CD4-positive, alpha-beta T cell treated with Interleukin-1 beta for 1 hour (primary cell): ENCODE results near the gene VPS13C.
"Not testable (repeated sequence)": the region's sequence is repeated elsewhere in the genome, so short reads cannot be mapped to it uniquely, and the experiment has no call there.

Source experiments
- DNase-seq, 2 donors: peaks; one replicate each; pipeline ENCODE4 v3.0.0-alpha.2; 2020 to 2022

Gene VPS13C

DNA sequence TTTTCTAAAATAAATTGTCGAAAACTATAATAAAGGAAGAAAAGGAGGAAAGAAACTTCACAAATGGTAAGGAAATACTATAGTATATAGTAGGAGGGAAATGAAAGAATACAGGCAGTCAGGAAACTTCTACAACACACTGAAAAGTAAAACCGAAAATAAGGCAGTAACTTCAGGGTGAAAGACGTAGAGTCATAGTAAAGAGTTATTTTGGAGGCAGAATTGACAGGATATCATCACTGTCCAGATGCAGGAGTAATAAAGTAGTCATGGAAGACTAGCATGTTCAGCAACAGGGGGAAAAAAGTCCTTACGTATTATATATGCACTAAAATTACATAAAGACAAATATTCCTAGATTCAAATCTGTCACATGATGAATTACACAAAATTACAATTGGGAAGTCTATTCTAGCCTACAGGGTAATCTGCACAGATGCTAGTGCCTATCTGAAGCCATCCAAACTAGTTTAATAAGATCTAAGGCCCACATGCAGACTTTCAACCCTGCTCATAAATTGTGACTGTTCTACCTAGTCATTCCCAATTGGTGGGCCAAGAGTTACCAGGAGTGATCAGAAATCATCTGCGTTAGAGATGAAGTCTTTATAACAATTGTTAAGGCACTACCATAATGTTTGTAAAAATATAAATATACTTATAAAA is 14.0 kb downstream of the VPS13C start:
- no peak for DNase-seq

DNA sequence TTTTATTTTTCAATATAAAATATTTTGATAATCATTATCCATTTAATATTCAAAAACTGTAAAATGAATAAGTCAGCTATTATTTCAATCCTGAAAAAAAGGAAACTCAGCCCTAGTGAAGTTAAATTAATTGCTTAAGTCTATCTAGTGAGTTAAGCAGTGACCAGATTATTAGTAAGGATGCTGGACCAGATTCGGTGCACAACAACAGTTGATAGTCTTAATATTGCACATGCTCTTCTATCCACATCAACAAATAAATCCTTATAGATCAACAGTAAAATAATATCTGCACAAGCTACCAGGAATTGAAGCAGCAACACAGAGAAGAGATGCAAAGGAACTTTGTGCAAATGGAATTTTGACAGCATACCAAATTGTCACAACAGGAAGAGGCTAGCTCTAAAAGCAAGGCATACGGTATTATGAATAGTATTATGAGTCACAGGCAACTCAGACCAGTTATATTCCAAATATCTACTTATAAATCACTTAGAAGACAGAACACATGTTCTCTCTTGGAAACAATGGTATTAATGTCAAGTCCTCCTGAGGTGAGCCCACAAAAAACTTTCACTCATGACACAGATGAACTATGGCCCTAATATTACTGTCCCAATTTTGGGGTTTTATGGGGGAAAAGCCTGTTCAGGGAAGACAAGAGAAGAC is 24.9 kb downstream of the VPS13C start:
- DNase-seq = no peak

DNA sequence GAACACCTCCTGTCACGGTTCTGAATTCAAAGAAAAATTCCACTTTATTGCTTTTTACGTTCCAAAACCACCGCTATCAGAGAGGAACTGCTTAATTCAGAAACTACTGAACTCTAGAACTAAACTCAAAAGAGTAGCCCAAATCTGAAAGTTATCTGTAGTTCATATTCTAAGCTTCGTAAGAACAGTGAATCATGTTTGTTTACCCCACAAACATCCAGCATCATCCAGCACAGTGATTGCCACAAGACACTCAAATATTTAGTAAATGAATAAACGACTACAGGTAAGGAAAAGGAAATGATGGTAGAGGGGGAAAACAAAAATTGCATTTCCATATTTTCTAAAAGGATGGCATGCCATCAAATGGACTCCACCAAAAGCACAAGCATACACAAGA is 32.3 kb downstream of the VPS13C start:
- DNase-seq = no peak

GRCh38 chr15:62027263-62027565 is 33.0 kb downstream of the VPS13C start:
- DNase-seq = no peak

DNA sequence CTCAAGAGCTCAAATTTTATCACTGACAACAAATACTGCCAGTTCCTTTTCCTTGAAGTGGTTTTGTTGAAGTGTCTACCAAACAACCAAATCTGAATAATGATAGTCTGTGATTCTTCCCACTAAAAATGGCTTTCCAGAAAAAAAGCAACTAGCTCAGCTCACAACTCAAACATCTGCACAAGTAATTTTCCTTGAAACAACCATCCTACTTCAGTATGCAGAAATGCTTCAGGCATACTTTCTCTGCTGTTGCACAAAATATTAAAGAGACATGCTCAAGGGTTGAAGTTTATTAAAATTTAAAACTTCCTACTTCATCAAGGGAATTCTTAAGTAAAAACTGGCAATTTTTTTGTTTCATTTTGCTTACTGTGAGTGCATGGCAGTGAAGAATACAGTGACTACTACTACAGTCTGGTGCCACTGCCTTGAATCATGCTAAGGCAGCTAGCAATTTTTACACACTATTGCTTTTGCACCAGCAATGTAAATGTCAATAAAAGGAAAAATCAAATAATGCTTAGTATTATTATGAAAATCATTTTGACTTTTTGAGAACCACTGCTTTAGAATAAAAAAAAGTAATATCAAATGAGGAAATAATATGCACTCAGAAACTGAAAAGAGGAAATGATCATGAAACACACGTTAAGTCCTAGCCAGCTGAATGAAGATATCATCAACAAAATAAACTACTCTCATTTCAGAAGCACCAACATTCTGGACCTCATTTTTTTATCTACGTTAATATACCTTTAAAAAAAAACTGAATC is 33.6 kb downstream of the VPS13C start:
- no peak for DNase-seq

DNA sequence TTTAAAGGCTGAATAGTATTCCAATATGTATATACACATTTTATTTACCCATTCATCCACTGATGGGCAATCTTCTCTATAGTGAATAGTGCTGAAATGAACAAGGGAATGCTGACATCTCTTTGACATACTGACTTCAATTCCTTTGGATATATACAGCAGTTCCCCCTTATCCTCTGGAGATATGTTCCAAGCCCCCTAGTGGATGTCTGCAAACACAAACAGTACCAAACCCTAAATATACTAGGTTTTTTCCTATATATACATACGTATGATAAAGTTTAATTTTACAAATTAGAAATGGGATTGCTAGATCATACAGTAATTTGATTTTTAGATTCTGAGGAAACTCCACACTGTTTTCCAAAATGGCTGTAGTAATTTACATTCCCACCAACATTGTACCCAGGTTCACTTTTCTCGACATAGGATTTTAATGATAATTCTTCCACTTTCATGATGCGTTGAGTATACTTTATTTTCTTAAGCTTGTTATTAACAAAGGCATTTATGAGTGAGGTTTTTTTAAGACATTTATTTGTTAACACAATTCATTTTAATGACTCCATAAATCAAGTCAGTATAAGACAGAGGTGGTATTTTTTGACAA is 38.2 kb downstream of the VPS13C start:
- no peak for DNase-seq

GRCh38 chr15:62020576-62021160 is 39.6 kb downstream of the VPS13C start:
- no peak for DNase-seq

- not testable (repeated sequence) for DNase-seq
These were observed 54.9 kb downstream of the VPS13C start for GRCh38 chr15:62005354-62005753.

DNA sequence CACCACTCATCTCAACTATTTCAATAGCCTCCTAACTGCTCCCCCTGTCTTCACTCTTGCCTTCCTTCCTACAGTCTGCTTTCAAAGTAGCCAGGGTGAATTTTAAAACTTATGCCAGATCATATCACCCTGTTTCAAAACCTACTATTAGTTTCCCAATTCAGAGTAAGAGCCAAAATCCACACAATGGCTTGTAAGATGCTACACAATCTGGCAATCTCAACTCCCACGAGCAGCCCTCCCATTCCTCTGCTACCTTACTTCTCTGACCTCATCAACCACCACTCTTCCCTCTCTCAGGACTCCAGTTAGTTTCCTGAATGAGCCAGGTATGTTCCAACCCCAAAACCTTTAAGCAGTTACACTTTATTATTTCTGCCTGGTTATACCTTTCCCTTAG is 62.5 kb downstream of the VPS13C start:
- DNase-seq = no peak

DNA sequence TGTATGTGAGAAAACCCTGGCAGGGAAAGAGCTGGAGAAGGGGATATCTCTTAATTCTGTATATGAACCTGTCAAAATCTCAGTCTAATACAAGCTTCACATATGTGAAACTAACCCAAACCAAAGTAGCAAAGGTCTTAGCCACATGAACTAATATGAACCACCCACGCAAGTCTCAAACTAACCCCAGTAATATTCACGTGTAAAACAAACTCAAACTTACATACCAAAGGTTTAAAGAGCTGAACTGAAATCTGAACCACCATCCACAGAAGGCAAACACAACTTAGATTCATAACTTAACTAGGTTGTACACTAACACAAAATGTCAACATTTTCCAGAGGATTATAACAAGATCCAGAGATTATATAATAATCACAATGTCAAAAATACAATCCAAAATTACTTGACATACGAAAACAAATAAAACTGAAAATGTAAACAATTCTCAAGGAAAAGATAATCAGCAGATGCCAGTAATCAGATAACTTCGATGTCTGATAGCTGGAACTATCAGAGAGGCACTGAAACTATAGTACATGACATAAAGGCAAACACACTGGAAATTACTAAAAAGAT is 64.1 kb downstream of the VPS13C start:
- DNase-seq = no peak

DNA sequence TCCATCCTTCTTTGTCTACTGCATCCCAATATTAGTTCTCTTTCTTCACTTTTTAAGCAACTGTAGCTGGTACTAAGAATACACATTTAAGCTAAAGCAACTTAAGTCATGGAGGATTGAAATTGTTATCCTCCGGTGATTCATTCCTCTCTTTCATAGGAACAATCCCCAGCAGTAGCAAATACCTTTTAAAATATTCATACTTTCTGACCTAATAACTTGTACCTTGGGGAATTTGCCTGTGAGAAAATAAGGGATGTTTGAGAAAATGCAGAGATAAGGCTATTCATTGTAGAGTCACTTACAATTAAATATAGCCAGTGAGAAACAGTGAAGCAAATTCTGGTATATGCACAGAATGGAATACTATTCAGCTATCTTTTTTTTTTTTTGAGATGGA is 66.0 kb downstream of the VPS13C start:
- DNase-seq = no peak

DNA sequence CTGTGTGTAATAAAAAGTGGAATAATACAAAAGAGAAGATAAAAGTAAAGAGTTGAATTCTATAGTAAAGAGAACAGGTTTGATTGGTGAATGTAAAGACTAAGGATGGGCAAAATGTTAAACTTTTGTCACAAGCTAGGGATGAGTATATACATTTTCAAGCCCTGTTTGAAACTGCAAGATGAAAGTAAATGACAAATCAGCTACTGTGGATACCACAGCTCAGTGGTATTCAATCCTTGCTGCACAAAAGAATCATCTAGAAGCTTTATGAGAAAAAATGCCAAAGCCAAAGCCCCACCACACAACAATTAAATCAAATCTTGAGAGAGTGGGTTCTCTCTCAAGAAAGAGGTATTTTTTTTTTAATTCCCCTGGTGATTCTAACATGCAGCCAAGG is 67.7 kb downstream of the VPS13C start:
- no peak for DNase-seq

GRCh38 chr15:61989667-61990066 is 70.6 kb downstream of the VPS13C start:
- DNase-seq = no peak

DNA sequence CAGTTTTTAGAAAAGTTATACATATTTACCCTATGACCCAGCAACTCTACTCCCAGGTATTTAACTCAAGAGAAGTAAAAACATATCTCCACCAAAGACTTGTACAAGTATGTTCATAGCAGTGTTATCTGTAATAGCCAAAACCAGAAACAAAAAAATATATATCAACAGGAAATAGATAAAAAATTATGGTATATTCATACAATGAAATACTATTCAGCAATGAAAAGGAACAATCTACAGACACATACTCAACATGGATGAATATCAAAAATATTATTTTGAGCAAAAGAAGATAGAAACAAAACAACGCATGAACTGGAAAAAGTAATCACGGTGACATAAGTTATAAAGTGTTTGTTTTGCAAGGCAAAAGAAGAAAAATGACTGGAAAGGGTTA is 72.4 kb downstream of the VPS13C start:
- DNase-seq = no peak

- DNase-seq = no peak
These were observed 77.2 kb downstream of the VPS13C start for GRCh38 chr15:61983081-61983480.

DNA sequence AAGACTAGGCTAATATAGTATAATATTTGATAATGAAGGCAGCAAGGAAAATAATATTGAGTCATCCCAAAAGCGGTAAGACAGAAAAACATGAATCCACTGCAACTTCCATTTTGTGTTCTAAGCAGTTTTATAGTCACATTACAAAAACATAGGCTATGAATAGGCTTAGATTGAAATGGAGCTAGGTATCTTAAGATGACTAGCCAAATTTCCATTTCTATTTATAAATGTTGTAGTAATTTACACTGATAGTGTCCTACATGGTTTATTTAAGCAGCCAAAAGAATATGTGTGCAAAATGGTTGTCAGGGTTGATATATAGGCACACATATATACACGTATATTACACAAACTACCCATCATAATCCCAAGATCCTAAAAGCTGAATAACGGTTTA is 82.0 kb downstream of the VPS13C start:
- no peak for DNase-seq

GRCh38 chr15:61974759-61975158 is 85.5 kb downstream of the VPS13C start:
- no peak for DNase-seq

GRCh38 chr15:61974118-61974517 is 86.1 kb downstream of the VPS13C start:
- no peak for DNase-seq

DNA sequence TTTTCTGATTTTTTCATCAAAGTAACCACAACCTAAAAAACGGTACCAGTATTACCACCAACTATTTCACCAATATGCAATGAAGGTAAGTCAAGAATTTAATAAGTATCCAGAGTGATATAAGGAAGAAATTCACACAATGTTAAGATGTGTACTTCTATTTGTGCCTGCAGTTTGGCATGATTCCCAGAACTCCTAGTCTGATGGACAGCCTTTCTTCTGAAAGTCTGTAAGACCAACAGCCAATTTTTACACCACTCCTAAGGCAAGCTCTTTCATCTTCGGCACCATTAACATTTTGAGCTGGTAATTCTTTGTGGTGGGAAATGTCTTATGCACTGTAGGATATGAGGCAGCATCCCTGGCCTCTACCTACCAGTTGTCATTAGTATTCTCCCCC is 108.3 kb downstream of the VPS13C start:
- no peak for DNase-seq

GRCh38 chr15:61946778-61947177 is 113.5 kb downstream of the VPS13C start:
- DNase-seq = no peak

- DNase-seq = no peak
These were observed 116.3 kb downstream of the VPS13C start for GRCh38 chr15:61943992-61944391.

DNA sequence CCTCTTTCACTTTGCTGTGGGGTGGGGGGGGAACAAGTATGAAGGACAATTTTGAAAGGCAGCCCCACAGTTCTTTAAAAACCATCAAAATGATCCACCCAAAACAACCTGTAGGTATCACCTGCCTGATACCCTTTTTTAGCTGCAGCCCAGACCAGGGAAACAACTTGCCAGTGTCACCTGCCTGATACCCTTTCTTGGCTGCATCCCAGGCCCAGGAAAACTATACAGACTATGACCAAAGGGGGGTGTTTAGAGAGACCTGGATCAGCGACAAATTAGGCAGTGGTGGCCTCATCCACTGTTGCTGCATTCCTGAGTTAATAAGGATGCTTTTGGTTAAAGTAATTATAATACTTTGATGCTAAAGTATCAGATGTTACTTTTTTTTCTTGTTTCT is 122.0 kb downstream of the VPS13C start:
- DNase-seq = no peak

- DNase-seq = no peak
These were observed 123.6 kb downstream of the VPS13C start for GRCh38 chr15:61936528-61937195.
